ENCODE measurements around the gene ACTR3C. TPM values are rescaled to one million over a fixed set of nuclear protein-coding genes. Genes with fewer than 3 reads are reported as not detected.

Gene ACTR3C
- total RNA-seq, 5 donors from 2014 or later (not counting 1 experiment from before 2014, with no cell fraction given), result 9.2 to 14.6 (median 12.4) TPM

- peaks cover 18 to 53% of the 10 kb centered on the region in 2 donors for H3K27me3 Mint-ChIP-seq
- Histone ChIP-seq H3K4me1 (ENCODE audit: control insufficient read depth in 1 of 2, extremely low read depth in 1 of 2, insufficient read depth in 2 of 2, low read length in 2 of 2) (peaks cover 4 to 16% of the 10 kb centered on the region in 2 experiments), H3K36me3 (ENCODE audit: control insufficient read depth in 2 of 2, extremely low read depth in 1 of 2, insufficient read depth in 1 of 2, low read length in 1 of 2) (no peaks in the 10 kb centered on the region), H3K27ac (ENCODE audit: low read length) (no peak overlapping the region), H3K9me3 (no peaks in the 10 kb centered on the region), H3K4me3 (ENCODE audit: control insufficient read depth in 1 of 2, extremely low read depth in 1 of 2, low read length in 1 of 2) (no peak overlapping the region), H3K27me3 (replicated peaks in 1 of 2; ENCODE audit: control insufficient read depth in 2 of 2, extremely low read depth in 1 of 2, insufficient read depth in 2 of 2, low read length in 1 of 2) (peaks cover 0 to 41% of the 10 kb centered on the region in 2 experiments)
- no CpG with 5 or more reads among the region's 2 CpGs for WGBS (ENCODE audit: insufficient coverage)
- DNase-seq, result no peak
- peaks cover 0 to 20% (median 7%) of the 10 kb centered on the region in 3 donors for H3K4me1 Mint-ChIP-seq
- H3K36me3 Mint-ChIP-seq, result peaks cover 4% of the 10 kb centered on the region
- POLR2A ChIA-PET, result no interaction called here
- no peak overlapping the region for H3K4me3 Mint-ChIP-seq
- ATAC-seq (replicated peaks in 1 of 4), result no peak
- CTCF ChIA-PET, result no interaction called here
- H3K9me3 Mint-ChIP-seq, result peaks cover 0 to 8% (median 5%) of the 10 kb centered on the region in 3 donors
- no peak overlapping the region for H3K27ac Mint-ChIP-seq
Observed at GRCh38 chr7:150343225-150343624, 19.9 kb upstream of the ACTR3C start.

- Mint-ChIP-seq H3K27me3 (peaks cover 18 to 54% of the 10 kb centered on the region in 2 donors), H3K4me3 (peak overlapping the region in 1 of 3 donors; percentile 49), H3K9me3 (peaks cover 0 to 8% (median 5%) of the 10 kb centered on the region in 3 donors), H3K27ac (peak overlapping the region in 1 of 2 donors; percentile 24), H3K36me3 (peaks cover 11% of the 10 kb centered on the region), H3K4me1 (peaks cover 0 to 20% (median 7%) of the 10 kb centered on the region in 3 donors)
- no peak for DNase-seq
- peaks cover 0 to 41% of the 10 kb centered on the region in 2 experiments for H3K27me3 ChIP-seq (replicated peaks in 1 of 2; ENCODE audit: control insufficient read depth in 2 of 2, extremely low read depth in 1 of 2, insufficient read depth in 2 of 2, low read length in 1 of 2)
- H3K36me3 ChIP-seq (ENCODE audit: control insufficient read depth in 2 of 2, extremely low read depth in 1 of 2, insufficient read depth in 1 of 2, low read length in 1 of 2), result peaks cover 0 to under 1% of the 10 kb centered on the region in 2 donors
- H3K27ac ChIP-seq (ENCODE audit: low read length), result no peak overlapping the region
- WGBS (ENCODE audit: insufficient coverage), result 94% methylated on average over 8 of the region's 9 CpGs
- H3K4me1 ChIP-seq (ENCODE audit: control insufficient read depth in 1 of 2, extremely low read depth in 1 of 2, insufficient read depth in 2 of 2, low read length in 2 of 2), result peaks cover 4 to 16% of the 10 kb centered on the region in 2 experiments
- no peak overlapping the region for H3K4me3 ChIP-seq (ENCODE audit: control insufficient read depth in 1 of 2, extremely low read depth in 1 of 2, low read length in 1 of 2)
- ChIA-PET POLR2A (no interaction called here), CTCF (interaction anchor here (0.6 kb wide), 2 partner anchors 13 to 567 kb away, joined by 3 to 7 read pairs; no protein-coding TSS in a partner anchor)
- no peak for ATAC-seq (replicated peaks in 1 of 4)
- H3K9me3 ChIP-seq, result no peaks in the 10 kb centered on the region
Observed at GRCh38 chr7:150342121-150342408, 18.7 kb upstream of the ACTR3C start.

GRCh38 chr7:150341263-150342120 is 18.1 kb upstream of the ACTR3C start, which contains the start of gene RARRES2:
TSS of gene RARRES2 (minus strand) at chr7:150341629. CDS start at chr7:150340609, 1,020 bp downstream.
- Mint-ChIP-seq H3K4me1 (peaks cover 0 to 20% (median 7%) of the 10 kb centered on the region in 3 donors), H3K4me3 (peak within 1 kb of the TSS in 2 of 3 donors; percentile 24 to 49), H3K36me3 (peaks cover 12% of the 10 kb centered on the region), H3K27me3 (peaks cover 18 to 52% of the 10 kb centered on the region in 2 donors), H3K27ac (peak within 1 kb of the TSS in 1 of 2 donors; percentile 24), H3K9me3 (peaks cover 0 to 8% (median 5%) of the 10 kb centered on the region in 3 donors)
- no peak for ATAC-seq (replicated peaks in 1 of 4)
- H3K4me3 ChIP-seq (ENCODE audit: control insufficient read depth in 1 of 2, extremely low read depth in 1 of 2, low read length in 1 of 2), result peak within 1 kb of the TSS in 1 of 2 donors; percentile 54
- DNase-seq, result no peak
- peaks cover 0 to 37% of the 10 kb centered on the region in 2 experiments for H3K27me3 ChIP-seq (replicated peaks in 1 of 2; ENCODE audit: control insufficient read depth in 2 of 2, extremely low read depth in 1 of 2, insufficient read depth in 2 of 2, low read length in 1 of 2)
- H3K36me3 ChIP-seq (ENCODE audit: control insufficient read depth in 2 of 2, extremely low read depth in 1 of 2, insufficient read depth in 1 of 2, low read length in 1 of 2), result peaks cover 0 to 4% of the 10 kb centered on the region in 2 donors
- H3K9me3 ChIP-seq, result no peaks in the 10 kb centered on the region
- H3K27ac ChIP-seq (ENCODE audit: low read length), result no peak within 1 kb of the TSS
- ChIA-PET CTCF (interaction anchor here in 1 of 2 donors (0.5 kb wide), 1 partner anchor 14 kb away, joined by 6 read pairs; no protein-coding TSS in a partner anchor), POLR2A (no interaction called here)
- 59% methylated on average over 32 of the region's 49 CpGs for WGBS (ENCODE audit: insufficient coverage)
- H3K4me1 ChIP-seq (ENCODE audit: control insufficient read depth in 1 of 2, extremely low read depth in 1 of 2, insufficient read depth in 2 of 2, low read length in 2 of 2), result peaks cover 4 to 16% of the 10 kb centered on the region in 2 experiments

- ATAC-seq (replicated peaks in 1 of 4), result no peak
- peaks cover 0 to 8% (median 5%) of the 10 kb centered on the region in 3 donors for H3K9me3 Mint-ChIP-seq
- ChIA-PET POLR2A (no interaction called here), CTCF (no interaction called here)
- H3K4me3 Mint-ChIP-seq, result peak overlapping the region in 1 of 3 donors; percentile 27
- no peak overlapping the region for H3K27ac Mint-ChIP-seq
- H3K27ac ChIP-seq (ENCODE audit: low read length), result no peak overlapping the region
- H3K36me3 ChIP-seq (ENCODE audit: control insufficient read depth in 2 of 2, extremely low read depth in 1 of 2, insufficient read depth in 1 of 2, low read length in 1 of 2), result peaks cover 0 to 4% of the 10 kb centered on the region in 2 donors
- no peaks in the 10 kb centered on the region for H3K9me3 ChIP-seq
- peak overlapping the region in 1 of 2 donors; percentile 23 for H3K4me3 ChIP-seq (ENCODE audit: control insufficient read depth in 1 of 2, extremely low read depth in 1 of 2, low read length in 1 of 2)
- peaks cover 0 to 20% (median 7%) of the 10 kb centered on the region in 3 donors for H3K4me1 Mint-ChIP-seq
- H3K36me3 Mint-ChIP-seq, result peaks cover 18% of the 10 kb centered on the region
- H3K27me3 Mint-ChIP-seq, result peaks cover 14 to 47% of the 10 kb centered on the region in 2 donors
- peaks cover 0 to 36% of the 10 kb centered on the region in 2 experiments for H3K27me3 ChIP-seq (replicated peaks in 1 of 2; ENCODE audit: control insufficient read depth in 2 of 2, extremely low read depth in 1 of 2, insufficient read depth in 2 of 2, low read length in 1 of 2)
- H3K4me1 ChIP-seq (ENCODE audit: control insufficient read depth in 1 of 2, extremely low read depth in 1 of 2, insufficient read depth in 2 of 2, low read length in 2 of 2), result peaks cover 4 to 16% of the 10 kb centered on the region in 2 experiments
- WGBS (ENCODE audit: insufficient coverage), result 50% methylated on average over 19 of the region's 29 CpGs
- DNase-seq, result no peak
Observed at GRCh38 chr7:150340875-150341262, 17.5 kb upstream of the ACTR3C start.

GRCh38 chr7:150340024-150340749 is 16.8 kb upstream of the ACTR3C start:
- CTCF ChIA-PET, result no interaction called here
- peaks cover 14 to 47% of the 10 kb centered on the region in 2 donors for H3K27me3 Mint-ChIP-seq
- Histone ChIP-seq H3K27me3 (replicated peaks in 1 of 2; ENCODE audit: control insufficient read depth in 2 of 2, extremely low read depth in 1 of 2, insufficient read depth in 2 of 2, low read length in 1 of 2) (peaks cover 0 to 36% of the 10 kb centered on the region in 2 experiments), H3K27ac (ENCODE audit: low read length) (no peak overlapping the region), H3K4me1 (ENCODE audit: control insufficient read depth in 1 of 2, extremely low read depth in 1 of 2, insufficient read depth in 2 of 2, low read length in 2 of 2) (peaks cover 4 to 16% of the 10 kb centered on the region in 2 experiments), H3K9me3 (no peaks in the 10 kb centered on the region), H3K36me3 (ENCODE audit: control insufficient read depth in 2 of 2, extremely low read depth in 1 of 2, insufficient read depth in 1 of 2, low read length in 1 of 2) (peaks cover 0 to 4% of the 10 kb centered on the region in 2 donors), H3K4me3 (ENCODE audit: control insufficient read depth in 1 of 2, extremely low read depth in 1 of 2, low read length in 1 of 2) (peak overlapping the region in 1 of 2 donors; percentile 54)
- H3K36me3 Mint-ChIP-seq, result peaks cover 18% of the 10 kb centered on the region
- no peak overlapping the region for H3K27ac Mint-ChIP-seq
- WGBS (ENCODE audit: insufficient coverage), result 54% methylated on average over 28 of the region's 39 CpGs
- peaks cover 0 to 20% (median 7%) of the 10 kb centered on the region in 3 donors for H3K4me1 Mint-ChIP-seq
- H3K9me3 Mint-ChIP-seq, result peaks cover 0 to 8% (median 5%) of the 10 kb centered on the region in 3 donors
- DNase-seq (no peak), ATAC-seq (replicated peaks in 1 of 4) (peak in 2 of 4 experiments; percentile 54 to 60)
- POLR2A ChIA-PET, result interaction anchor here in 1 of 2 donors (0.6 kb wide), 1 partner anchor 132 kb away, joined by 3 read pairs; no protein-coding TSS in a partner anchor
- H3K4me3 Mint-ChIP-seq, result peak overlapping the region in 1 of 3 donors; percentile 27

GRCh38 chr7:150339409-150339809 is 16.1 kb upstream of the ACTR3C start:
- ATAC-seq (replicated peaks in 1 of 4) (no peak), DNase-seq (no peak)
- peaks cover 4 to 16% of the 10 kb centered on the region in 2 experiments for H3K4me1 ChIP-seq (ENCODE audit: control insufficient read depth in 1 of 2, extremely low read depth in 1 of 2, insufficient read depth in 2 of 2, low read length in 2 of 2)
- H3K27me3 ChIP-seq (replicated peaks in 1 of 2; ENCODE audit: control insufficient read depth in 2 of 2, extremely low read depth in 1 of 2, insufficient read depth in 2 of 2, low read length in 1 of 2), result peaks cover 0 to 36% of the 10 kb centered on the region in 2 experiments
- Mint-ChIP-seq H3K4me1 (peaks cover 0 to 20% (median 7%) of the 10 kb centered on the region in 3 donors), H3K4me3 (peak overlapping the region in 1 of 3 donors; percentile 6), H3K27me3 (peaks cover 14 to 47% of the 10 kb centered on the region in 2 donors), H3K9me3 (peaks cover 0 to 8% (median 5%) of the 10 kb centered on the region in 3 donors), H3K36me3 (peaks cover 18% of the 10 kb centered on the region), H3K27ac (no peak overlapping the region)
- H3K9me3 ChIP-seq, result no peaks in the 10 kb centered on the region
- no peak overlapping the region for H3K4me3 ChIP-seq (ENCODE audit: control insufficient read depth in 1 of 2, extremely low read depth in 1 of 2, low read length in 1 of 2)
- peaks cover 0 to 4% of the 10 kb centered on the region in 2 donors for H3K36me3 ChIP-seq (ENCODE audit: control insufficient read depth in 2 of 2, extremely low read depth in 1 of 2, insufficient read depth in 1 of 2, low read length in 1 of 2)
- ChIA-PET POLR2A (no interaction called here), CTCF (no interaction called here)
- H3K27ac ChIP-seq (ENCODE audit: low read length), result no peak overlapping the region
- WGBS (ENCODE audit: insufficient coverage), result 90% methylated on average over 3 of the region's 9 CpGs

All from T-cell (primary cell).